CD4-positive, alpha-beta T cell treated with Interleukin-17A for 4 hours (primary cell): ENCODE data around the gene CFC1.
"Not testable (repeated sequence)": the region's sequence is repeated elsewhere in the genome, so short reads cannot be mapped to it uniquely, and the experiment has no call there.

ENCODE experiments used
- DNase-seq: peaks from one replicate; pipeline ENCODE4 v3.0.0-alpha.2; 2020; ENCODE audit warnings: mixed read lengths

The CFC1 gene

GRCh38 chr2:130599393-130599792 is at the start of gene CFC1:
Gene CFC1 (minus strand): TSS chr2:130599575. CDS start chr2:130599287, 288 bp downstream.
- DNase-seq, result not testable (repeated sequence)

- DNase-seq, result not testable (repeated sequence)
These were observed 42.3 kb upstream of the CFC1 start for GRCh38 chr2:130641688-130642087.

- DNase-seq, result not testable (repeated sequence)
These were observed 39.6 kb upstream of the CFC1 start for GRCh38 chr2:130638973-130639372.

- DNase-seq, result not testable (repeated sequence)
These were observed 29.6 kb upstream of the CFC1 start for GRCh38 chr2:130628784-130629475.

GRCh38 chr2:130611140-130611539 is 11.8 kb upstream of the CFC1 start, which contains the start of gene POTEJ:
Gene POTEJ (plus strand): TSS chr2:130611440. CDS start chr2:130611533, 93 bp downstream.
- DNase-seq, result not testable (repeated sequence)

GRCh38 chr2:130610486-130610885 is 11.1 kb upstream of the CFC1 start:
- DNase-seq, result not testable (repeated sequence)

- DNase-seq, result not testable (repeated sequence)
These were observed 9.9 kb upstream of the CFC1 start for GRCh38 chr2:130609002-130609920.

GRCh38 chr2:130608276-130609001 is 9.1 kb upstream of the CFC1 start:
- not testable (repeated sequence) for DNase-seq

- DNase-seq, result not testable (repeated sequence)
These were observed 2.4 kb upstream of the CFC1 start for GRCh38 chr2:130601648-130602302.

- DNase-seq, result not testable (repeated sequence)
These were observed 551 bp upstream of the CFC1 start for GRCh38 chr2:130599926-130600325.

- DNase-seq, result not testable (repeated sequence)
These were observed 912 bp downstream of the CFC1 start for GRCh38 chr2:130598463-130598862.

GRCh38 chr2:130597994-130598393 is 1.4 kb downstream of the CFC1 start:
- DNase-seq, result not testable (repeated sequence)

GRCh38 chr2:130596757-130597156 is 2.6 kb downstream of the CFC1 start:
- DNase-seq, result not testable (repeated sequence)

GRCh38 chr2:130594011-130594410 is 5.4 kb downstream of the CFC1 start:
- DNase-seq, result peak; percentile 1

GRCh38 chr2:130592791-130593414 is 6.5 kb downstream of the CFC1 start:
- DNase-seq, result not testable (repeated sequence)

GRCh38 chr2:130590842-130591359 is 8.5 kb downstream of the CFC1 start:
- not testable (repeated sequence) for DNase-seq

GRCh38 chr2:130590170-130590841 is 9.1 kb downstream of the CFC1 start:
- DNase-seq, result not testable (repeated sequence)

- DNase-seq, result not testable (repeated sequence)
These were observed 10.5 kb downstream of the CFC1 start for GRCh38 chr2:130588688-130589458.

GRCh38 chr2:130584726-130585125 is 14.6 kb downstream of the CFC1 start:
- not testable (repeated sequence) for DNase-seq

GRCh38 chr2:130583582-130583981 is 15.8 kb downstream of the CFC1 start:
- not testable (repeated sequence) for DNase-seq
